Activated CD4-positive, alpha-beta memory T cell treated with anti-CD3 and anti-CD28 coated beads for 36 hours (primary cell): ENCODE results near the gene MEOX1. TPM values are rescaled to one million over a fixed set of nuclear protein-coding genes. Genes with fewer than 3 reads are reported as not detected.

ENCODE experiments used
- CTCF ChIA-PET: fragments of 350-600 bp; sonication (Branson Sonifier 250); formaldehyde crosslinking; loops from one replicate; lab custom pipeline; 2021; ENCODE audit warnings: antibody characterized with exemption, inconsistent platforms; lab: Charles Lee
- POLR2A ChIA-PET: fragments of 350-600 bp; sonication (Branson Sonifier 250); formaldehyde crosslinking; loops from one replicate; lab custom pipeline; 2021; ENCODE audit warnings: antibody characterized with exemption; lab: Charles Lee
- DNase-seq: peaks from one replicate; pipeline ENCODE4 v3.0.0-alpha.2; 2020
- H3K27ac Mint-ChIP-seq: one replicate; pipeline ENCODE4 v1.8.0; 2021; ENCODE audit warnings: mixed read lengths
- H3K27me3 Mint-ChIP-seq: one replicate; pipeline ENCODE4 v1.8.0; 2021; ENCODE audit warnings: mixed read lengths
- H3K36me3 Mint-ChIP-seq: one replicate; pipeline ENCODE4 v1.8.0; 2021; ENCODE audit warnings: mixed read lengths
- H3K4me1 Mint-ChIP-seq: one replicate; pipeline ENCODE4 v1.8.0; 2021; ENCODE audit warnings: low read depth, mixed read lengths
- H3K4me3 Mint-ChIP-seq: one replicate; pipeline ENCODE4 v1.8.0; 2021; ENCODE audit warnings: mild to moderate bottlenecking, mixed read lengths
- H3K9me3 Mint-ChIP-seq: one replicate; pipeline ENCODE4 v1.8.0; 2021; ENCODE audit warnings: mixed read lengths
- intact Hi-C: fragments of 100-400 bp; cut with micrococcal nuclease; formaldehyde crosslinking; loops from one replicate; pipeline ENCODE4 v1.15.1; 2023
- total RNA-seq, 2 experiments: library from RNA; stranded (reverse); gene quantifications; one replicate each; pipeline ENCODE4 v1.2.3, GENCODE V29; 2021

Gene MEOX1
- total RNA-seq, 2 experiments from 2014 or later: 0.34 to 0.67 TPM

DNA sequence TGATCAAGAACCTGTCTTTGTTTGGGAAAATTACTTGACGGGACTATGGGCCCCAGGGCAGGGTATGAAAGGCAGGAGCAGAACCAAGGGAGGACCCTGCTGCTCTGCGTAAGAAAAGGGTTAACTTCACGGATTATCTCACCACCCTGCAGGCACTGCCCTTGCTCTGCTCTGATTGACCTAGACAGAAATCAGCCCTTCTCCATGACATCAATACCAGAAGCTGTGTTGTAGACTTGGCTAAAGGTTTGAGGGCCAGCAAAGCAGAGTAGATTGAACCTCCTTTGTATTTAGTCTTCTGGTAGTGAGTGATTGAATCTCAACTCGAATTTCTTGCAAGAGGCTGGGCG is 62.7 kb downstream of the MEOX1 start:
- ChIA-PET POLR2A (no interaction called here), CTCF (no interaction called here)
- intact Hi-C loops: no loop called here
- no peaks in the 10 kb centered on the region for H3K9me3 Mint-ChIP-seq
- H3K27ac Mint-ChIP-seq: no peak overlapping the region
- H3K27me3 Mint-ChIP-seq: peaks cover 1% of the 10 kb centered on the region
- H3K36me3 Mint-ChIP-seq: no peaks in the 10 kb centered on the region
- no peaks in the 10 kb centered on the region for H3K4me1 Mint-ChIP-seq
- H3K4me3 Mint-ChIP-seq: no peak overlapping the region
- DNase-seq: no peak

DNA sequence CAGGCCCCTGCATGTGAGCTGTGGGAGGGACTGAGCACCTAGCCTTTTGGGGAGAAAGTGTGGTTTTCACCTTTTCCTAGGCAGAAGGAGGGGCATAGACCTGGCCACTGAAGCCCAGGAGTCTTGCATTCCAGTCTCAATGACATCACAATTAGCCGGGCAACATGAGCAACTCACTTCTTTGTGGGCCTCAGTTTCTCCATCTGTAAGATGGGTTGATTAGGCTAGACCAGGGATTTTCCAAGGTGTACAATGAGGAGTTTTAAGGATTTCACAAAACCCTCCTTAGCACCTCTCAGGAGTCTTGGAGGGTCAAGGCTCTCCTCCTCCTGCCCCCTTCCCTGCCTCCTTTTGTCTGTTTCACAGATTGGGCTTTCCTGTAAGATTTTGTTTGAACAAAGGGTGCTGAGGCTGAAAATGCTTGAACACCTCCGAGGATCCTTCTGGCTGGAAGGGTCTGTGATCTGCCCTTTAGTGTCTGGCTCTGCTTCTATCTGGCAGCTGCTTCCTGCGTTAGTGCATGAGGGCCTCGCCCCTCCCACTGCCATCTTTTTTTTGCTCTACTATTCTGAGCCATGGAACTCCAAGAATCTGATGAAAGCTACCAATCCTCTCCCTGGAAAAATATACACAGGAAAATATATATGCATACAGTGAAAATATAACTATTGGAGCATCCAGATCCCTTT is 63.2 kb downstream of the MEOX1 start:
- CTCF ChIA-PET: no interaction called here
- no peaks in the 10 kb centered on the region for H3K9me3 Mint-ChIP-seq
- POLR2A ChIA-PET: no interaction called here
- H3K4me1 Mint-ChIP-seq: no peaks in the 10 kb centered on the region
- no peak overlapping the region for H3K4me3 Mint-ChIP-seq
- intact Hi-C loops: no loop called here
- H3K27me3 Mint-ChIP-seq: peaks cover 1% of the 10 kb centered on the region
- H3K36me3 Mint-ChIP-seq: no peaks in the 10 kb centered on the region
- H3K27ac Mint-ChIP-seq: no peak overlapping the region
- no peak for DNase-seq

DNA sequence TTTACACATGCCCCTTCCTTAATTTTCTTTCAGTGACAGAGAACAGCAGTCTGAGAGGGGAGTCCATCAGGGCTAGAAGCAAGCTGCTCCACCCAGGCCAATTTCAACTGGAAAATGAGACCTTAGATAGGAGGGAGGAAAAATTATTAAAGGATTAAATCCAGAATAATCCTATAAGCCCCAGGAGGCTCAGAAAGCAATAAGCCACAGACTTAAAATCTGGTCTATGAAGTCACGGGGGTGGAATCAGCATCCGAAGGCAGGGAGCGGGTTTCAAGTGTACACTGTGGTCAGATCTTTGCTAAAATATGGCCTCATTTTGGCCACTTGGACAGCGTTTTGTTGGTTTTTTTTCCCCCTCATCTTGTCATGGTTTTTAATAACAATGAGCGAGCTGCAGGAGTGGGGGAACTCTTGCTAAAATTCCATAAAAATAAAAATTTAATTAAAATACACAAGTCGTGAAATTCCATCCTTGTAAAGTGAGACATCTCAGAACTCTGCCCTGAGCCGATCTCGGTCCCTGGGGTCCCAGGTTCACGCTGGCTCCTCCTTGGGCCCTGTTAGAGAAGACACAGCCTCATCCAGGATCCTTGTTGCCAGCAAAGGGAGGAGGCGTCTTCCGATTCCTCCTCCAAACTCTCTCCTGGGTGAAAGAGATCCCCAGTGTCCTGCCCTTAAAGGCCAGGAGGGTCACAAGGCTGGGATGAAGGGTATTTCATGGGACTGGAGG is 63.9 kb downstream of the MEOX1 start:
- intact Hi-C loops: no loop called here
- DNase-seq: no peak
- H3K9me3 Mint-ChIP-seq: no peaks in the 10 kb centered on the region
- no peaks in the 10 kb centered on the region for H3K4me1 Mint-ChIP-seq
- ChIA-PET POLR2A (no interaction called here), CTCF (interaction anchor here (0.7 to 1.9 kb wide), 2 partner anchors 19 to 21 kb away, joined by 4 to 8 read pairs; no protein-coding TSS in a partner anchor)
- no peaks in the 10 kb centered on the region for H3K27me3 Mint-ChIP-seq
- H3K27ac Mint-ChIP-seq: no peak overlapping the region
- H3K36me3 Mint-ChIP-seq: no peaks in the 10 kb centered on the region
- no peak overlapping the region for H3K4me3 Mint-ChIP-seq

DNA sequence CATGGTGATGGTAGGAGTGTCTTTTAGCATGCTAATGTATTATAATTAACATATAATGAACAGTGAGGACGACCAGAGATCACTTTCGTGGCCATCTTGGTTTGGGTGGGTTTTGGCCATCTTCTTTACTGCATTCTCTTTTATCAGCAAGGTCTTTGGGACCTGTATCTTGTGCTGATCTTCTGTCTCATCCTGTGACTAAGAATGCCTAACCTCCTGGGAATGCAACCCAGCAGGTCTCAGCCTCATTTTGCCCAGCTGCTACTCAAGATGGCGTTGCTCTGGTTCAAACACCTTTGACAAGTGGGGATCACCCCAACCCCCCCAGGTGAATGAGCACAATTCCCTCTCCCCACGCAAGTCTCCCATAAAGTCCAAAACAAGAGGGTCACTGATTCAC is 66.3 kb downstream of the MEOX1 start:
- intact Hi-C loops: no loop called here

DNA sequence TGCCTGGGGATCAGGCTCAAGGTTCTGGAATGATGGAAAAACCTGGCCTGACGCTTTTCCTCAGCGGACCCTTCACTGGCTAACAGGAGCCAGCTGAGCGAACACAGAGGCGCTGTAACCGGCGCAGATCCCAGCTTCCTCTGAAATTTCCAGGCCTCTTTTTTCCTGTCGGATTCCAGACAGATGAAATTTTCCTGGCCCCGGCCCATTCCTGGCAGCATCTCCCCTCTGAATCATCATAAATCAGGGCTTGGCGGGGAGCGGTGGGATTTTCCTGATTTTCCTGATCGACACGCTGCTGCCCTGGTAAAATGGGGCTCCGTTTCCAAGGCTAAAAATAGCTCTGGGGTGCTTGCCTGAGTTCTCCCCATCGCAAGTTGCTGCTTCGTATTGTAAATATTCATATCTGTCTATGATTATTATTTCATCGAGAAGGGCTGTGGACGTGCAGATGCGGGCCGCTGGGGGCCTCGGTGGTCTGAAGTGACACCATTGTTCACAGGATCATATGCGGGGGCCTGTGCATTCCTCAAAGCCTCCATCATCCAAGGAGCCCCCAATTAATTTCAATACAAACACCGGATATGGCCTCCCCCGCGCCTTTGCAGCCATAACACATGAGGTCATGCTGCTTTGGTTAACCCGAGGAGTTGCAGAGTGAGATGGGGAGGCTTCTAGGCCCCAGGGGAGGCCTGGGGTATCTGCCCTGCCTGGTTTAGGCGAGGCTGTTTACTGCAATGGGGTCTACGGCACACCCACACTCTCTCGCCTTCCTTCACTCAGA is 69.8 kb downstream of the MEOX1 start:
- H3K27me3 Mint-ChIP-seq: no peaks in the 10 kb centered on the region
- intact Hi-C loops: no loop called here
- H3K36me3 Mint-ChIP-seq: no peaks in the 10 kb centered on the region
- no peaks in the 10 kb centered on the region for H3K9me3 Mint-ChIP-seq
- H3K27ac Mint-ChIP-seq: no peak overlapping the region
- H3K4me3 Mint-ChIP-seq: no peak overlapping the region
- H3K4me1 Mint-ChIP-seq: no peaks in the 10 kb centered on the region
- CTCF ChIA-PET: interaction anchor here (1.1 kb wide), 2 partner anchors 15 to 82 kb away, joined by 3 to 4 read pairs; no protein-coding TSS in a partner anchor
- POLR2A ChIA-PET: no interaction called here
- no peak for DNase-seq

More for the DNA sequence above, 66.3 kb downstream of the MEOX1 start:
- H3K4me1 Mint-ChIP-seq: no peaks in the 10 kb centered on the region
- CTCF ChIA-PET: no interaction called here
- no peaks in the 10 kb centered on the region for H3K9me3 Mint-ChIP-seq
- no peak overlapping the region for H3K4me3 Mint-ChIP-seq
- POLR2A ChIA-PET: no interaction called here
- H3K27ac Mint-ChIP-seq: no peak overlapping the region
- DNase-seq: no peak
- no peaks in the 10 kb centered on the region for H3K36me3 Mint-ChIP-seq
- no peaks in the 10 kb centered on the region for H3K27me3 Mint-ChIP-seq

- no peaks in the 10 kb centered on the region for H3K27me3 Mint-ChIP-seq
- ChIA-PET POLR2A (interaction anchor here (0.6 kb wide), 1 partner anchor 75 kb away, joined by 3 read pairs; no protein-coding TSS in a partner anchor), CTCF (interaction anchor here (1.1 kb wide), 2 partner anchors 14 to 83 kb away, joined by 3 to 4 read pairs; no protein-coding TSS in a partner anchor)
- no peaks in the 10 kb centered on the region for H3K9me3 Mint-ChIP-seq
- no peaks in the 10 kb centered on the region for H3K4me1 Mint-ChIP-seq
- no peak overlapping the region for H3K27ac Mint-ChIP-seq
- no peaks in the 10 kb centered on the region for H3K36me3 Mint-ChIP-seq
- intact Hi-C loops: no loop called here
- H3K4me3 Mint-ChIP-seq: no peak overlapping the region
- no peak for DNase-seq
Observed at GRCh38 chr17:43591001-43591400, 70.7 kb downstream of the MEOX1 start.

Other genes starting within 250 kb of the MEOX1 start
- gene DHX8, start 177.9 kb downstream of the MEOX1 start, total RNA-seq: 10 to 100 TPM; 47.8 to 54.1 TPM
- 1 to 10 TPM; 2.7 to 4.2 TPM for gene ETV4, start 115.6 kb downstream of the MEOX1 start, total RNA-seq
- gene SOST, start 96.9 kb upstream of the MEOX1 start, total RNA-seq: not detected
- 10 to 100 TPM; 13.8 to 14.8 TPM for gene DUSP3, start 117.1 kb upstream of the MEOX1 start, total RNA-seq
- not detected for gene CFAP97D1, start 118.5 kb upstream of the MEOX1 start, total RNA-seq
- under 1 TPM; 0.41 to 0.62 TPM for gene MPP3, start 171.2 kb upstream of the MEOX1 start, total RNA-seq
- not detected for gene CD300LG, start 185.3 kb upstream of the MEOX1 start, total RNA-seq
- gene MPP2, start 245.6 kb upstream of the MEOX1 start, total RNA-seq: 1 to 10 TPM; 1.8 to 2.0 TPM